Activated CD4-positive, alpha-beta memory T cell treated with anti-CD3 and anti-CD28 coated beads for 36 hours (primary cell): ENCODE results near the gene GSTT2. TPM values are rescaled to one million over a fixed set of nuclear protein-coding genes. Genes with fewer than 3 reads are reported as not detected.

ENCODE experiments used
- CTCF ChIA-PET: fragments of 350-600 bp; sonication (Branson Sonifier 250); formaldehyde crosslinking; loops from one replicate; lab custom pipeline; 2021; ENCODE audit warnings: antibody characterized with exemption, inconsistent platforms; lab: Charles Lee
- POLR2A ChIA-PET: fragments of 350-600 bp; sonication (Branson Sonifier 250); formaldehyde crosslinking; loops from one replicate; lab custom pipeline; 2021; ENCODE audit warnings: antibody characterized with exemption; lab: Charles Lee
- DNase-seq: peaks from one replicate; pipeline ENCODE4 v3.0.0-alpha.2; 2020
- H3K27ac Mint-ChIP-seq: one replicate; pipeline ENCODE4 v1.8.0; 2021; ENCODE audit warnings: mixed read lengths
- H3K27me3 Mint-ChIP-seq: one replicate; pipeline ENCODE4 v1.8.0; 2021; ENCODE audit warnings: mixed read lengths
- H3K36me3 Mint-ChIP-seq: one replicate; pipeline ENCODE4 v1.8.0; 2021; ENCODE audit warnings: mixed read lengths
- H3K4me1 Mint-ChIP-seq: one replicate; pipeline ENCODE4 v1.8.0; 2021; ENCODE audit warnings: low read depth, mixed read lengths
- H3K4me3 Mint-ChIP-seq: one replicate; pipeline ENCODE4 v1.8.0; 2021; ENCODE audit warnings: mild to moderate bottlenecking, mixed read lengths
- H3K9me3 Mint-ChIP-seq: one replicate; pipeline ENCODE4 v1.8.0; 2021; ENCODE audit warnings: mixed read lengths
- intact Hi-C: fragments of 100-400 bp; cut with micrococcal nuclease; formaldehyde crosslinking; loops from one replicate; pipeline ENCODE4 v1.15.1; 2023
- total RNA-seq, 2 experiments: library from RNA; stranded (reverse); gene quantifications; one replicate each; pipeline ENCODE4 v1.2.3, GENCODE V29; 2021

The GSTT2 gene
- total RNA-seq, 2 experiments from 2014 or later, result not detected

DNA sequence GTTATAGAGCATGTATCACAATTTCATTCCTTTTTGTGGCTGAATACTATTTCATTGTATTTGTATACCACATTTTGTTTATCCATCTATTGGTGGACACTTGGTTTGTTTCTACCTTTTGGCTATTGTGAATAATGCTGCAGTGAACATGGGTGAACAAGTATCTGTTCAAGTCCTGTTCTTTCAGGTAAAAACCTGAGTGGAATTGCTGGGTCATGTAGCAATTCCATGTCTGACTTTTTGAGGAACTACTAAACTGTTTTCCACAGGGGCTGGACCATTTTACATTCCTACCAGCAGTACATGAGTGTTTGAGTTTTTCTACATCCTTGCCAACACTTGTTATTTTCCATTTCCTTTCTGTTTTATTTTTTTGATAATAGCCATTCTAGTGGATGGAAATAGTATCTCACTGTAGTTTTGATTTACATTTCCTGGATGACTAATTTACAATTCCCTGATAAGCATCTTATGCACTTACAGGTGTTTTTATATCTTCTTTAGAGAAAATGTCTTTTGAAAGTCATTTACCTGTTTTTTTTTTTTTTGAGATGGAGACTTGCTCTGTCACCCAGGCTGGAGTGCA, 43.4 kb downstream of the GSTT2 start:
- POLR2A ChIA-PET, result interaction anchor here (1.0 kb wide), 1 partner anchor 12 kb away, joined by 4 read pairs; the partner anchor contains the start of gene CABIN1
- peak overlapping the region; percentile 58 for H3K27ac Mint-ChIP-seq
- peaks cover 6% of the 10 kb centered on the region for H3K9me3 Mint-ChIP-seq
- peaks cover 43% of the 10 kb centered on the region for H3K4me1 Mint-ChIP-seq
- intact Hi-C loops, result no loop called here
- H3K27me3 Mint-ChIP-seq, result no peaks in the 10 kb centered on the region
- CTCF ChIA-PET, result interaction anchor here (1.2 kb wide), 1 partner anchor 13 kb away, joined by 5 read pairs; the partner anchor contains the start of gene CABIN1
- no peak overlapping the region for H3K4me3 Mint-ChIP-seq
- no peak for DNase-seq
- peaks cover 29% of the 10 kb centered on the region for H3K36me3 Mint-ChIP-seq

GRCh38 chr22:24024354-24024753, 44.4 kb downstream of the GSTT2 start:
- intact Hi-C loops, result no loop called here
- Mint-ChIP-seq H3K4me3 (no peak overlapping the region), H3K27me3 (no peaks in the 10 kb centered on the region), H3K4me1 (peaks cover 43% of the 10 kb centered on the region), H3K9me3 (peaks cover 6% of the 10 kb centered on the region), H3K27ac (no peak overlapping the region), H3K36me3 (peaks cover 29% of the 10 kb centered on the region)
- DNase-seq, result no peak
- CTCF ChIA-PET, result no interaction called here
- POLR2A ChIA-PET, result no interaction called here

DNA sequence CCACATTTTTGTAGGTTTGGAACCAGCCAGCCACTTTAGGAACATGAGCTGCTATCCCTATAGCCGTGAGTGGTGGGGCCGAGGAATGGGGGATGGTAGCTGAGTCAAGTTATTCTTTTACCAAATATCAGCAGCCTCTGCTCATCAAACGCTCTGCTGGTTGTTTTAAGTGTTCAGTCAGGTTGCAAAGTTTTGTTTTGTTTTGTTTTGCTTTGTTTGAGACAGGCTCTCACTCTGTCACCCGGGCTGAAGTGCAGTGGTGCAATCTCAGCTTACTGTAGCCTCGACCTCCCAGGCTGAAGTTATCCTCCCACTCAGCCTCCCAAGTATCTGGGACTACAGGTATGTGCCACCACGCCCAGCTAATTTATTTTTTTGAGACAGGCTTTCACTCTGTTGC, 45.5 kb downstream of the GSTT2 start:
- Mint-ChIP-seq H3K36me3 (peaks cover 29% of the 10 kb centered on the region), H3K4me3 (no peak overlapping the region), H3K27me3 (no peaks in the 10 kb centered on the region), H3K4me1 (peaks cover 47% of the 10 kb centered on the region), H3K27ac (peak overlapping the region; percentile 30), H3K9me3 (peaks cover 6% of the 10 kb centered on the region)
- POLR2A ChIA-PET, result no interaction called here
- intact Hi-C loops, result no loop called here
- CTCF ChIA-PET, result no interaction called here
- no peak for DNase-seq

DNA sequence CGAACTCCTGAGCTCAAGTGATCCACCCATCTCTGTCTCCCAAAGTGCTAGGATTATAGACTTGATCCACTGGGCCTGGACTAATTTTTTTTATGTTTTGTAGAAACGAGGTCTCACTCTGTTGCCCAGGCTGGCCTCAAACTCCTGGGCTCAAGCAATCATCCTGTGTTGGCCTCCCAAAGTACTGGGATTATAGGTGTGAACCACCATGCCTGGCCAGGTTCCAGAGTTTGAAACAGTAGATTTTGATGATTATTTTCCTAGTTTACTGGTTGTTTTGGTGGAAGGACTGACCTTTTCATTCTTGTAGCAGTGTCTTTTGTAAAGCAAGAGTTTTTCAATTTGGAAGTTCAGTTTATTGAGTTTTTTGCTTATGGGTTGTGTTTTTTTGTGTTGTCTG, 46.1 kb downstream of the GSTT2 start:
- Mint-ChIP-seq H3K27me3 (no peaks in the 10 kb centered on the region), H3K36me3 (peaks cover 29% of the 10 kb centered on the region), H3K4me3 (no peak overlapping the region), H3K4me1 (peaks cover 45% of the 10 kb centered on the region), H3K27ac (no peak overlapping the region), H3K9me3 (peaks cover 6% of the 10 kb centered on the region)
- POLR2A ChIA-PET, result no interaction called here
- CTCF ChIA-PET, result interaction anchor here (0.7 kb wide), 1 partner anchor 336 kb away, joined by 4 read pairs; no protein-coding TSS in a partner anchor
- intact Hi-C loops, result no loop called here
- DNase-seq, result no peak

GRCh38 chr22:24026733-24027132, 46.8 kb downstream of the GSTT2 start:
- intact Hi-C loops, result no loop called here
- Mint-ChIP-seq H3K27me3 (no peaks in the 10 kb centered on the region), H3K9me3 (peaks cover 6% of the 10 kb centered on the region), H3K4me1 (peaks cover 45% of the 10 kb centered on the region), H3K4me3 (no peak overlapping the region), H3K27ac (no peak overlapping the region), H3K36me3 (peaks cover 29% of the 10 kb centered on the region)
- ChIA-PET CTCF (interaction anchor here (0.7 kb wide), 1 partner anchor 335 kb away, joined by 4 read pairs; no protein-coding TSS in a partner anchor), POLR2A (no interaction called here)
- no peak for DNase-seq

DNA sequence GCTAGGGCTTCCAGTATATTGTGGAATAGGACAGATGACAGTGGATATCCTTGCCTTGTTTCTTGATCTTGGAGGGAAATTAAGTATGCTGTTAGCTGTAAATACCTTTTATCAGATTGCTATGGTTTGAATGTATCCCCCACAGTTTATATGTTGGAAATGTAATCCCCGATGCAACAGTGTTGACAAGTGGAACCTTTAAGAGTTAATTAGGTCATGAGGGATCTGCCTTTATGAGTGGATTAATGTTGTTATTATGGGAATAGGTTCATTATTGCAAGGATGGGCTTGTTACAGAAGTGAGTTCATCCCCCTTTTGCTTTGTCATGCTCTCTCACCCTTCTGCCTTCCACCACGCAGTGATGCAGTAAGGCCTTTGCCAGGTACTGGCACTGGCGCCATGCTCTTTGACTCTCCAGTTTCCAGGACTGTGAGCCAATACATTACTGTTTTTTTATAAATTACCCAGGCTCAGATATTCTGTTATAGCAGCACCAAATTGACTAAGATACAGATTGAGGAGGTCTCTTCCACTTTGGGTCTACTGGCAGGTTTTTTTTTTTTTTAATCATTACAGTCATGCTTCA, 47.5 kb downstream of the GSTT2 start:
- Mint-ChIP-seq H3K27ac (no peak overlapping the region), H3K4me1 (peaks cover 40% of the 10 kb centered on the region), H3K36me3 (peaks cover 26% of the 10 kb centered on the region), H3K4me3 (no peak overlapping the region), H3K27me3 (no peaks in the 10 kb centered on the region), H3K9me3 (peaks cover 6% of the 10 kb centered on the region)
- intact Hi-C loops, result no loop called here
- POLR2A ChIA-PET, result no interaction called here
- DNase-seq, result no peak
- CTCF ChIA-PET, result no interaction called here

- Mint-ChIP-seq H3K4me3 (no peak overlapping the region), H3K27me3 (no peaks in the 10 kb centered on the region), H3K4me1 (peaks cover 38% of the 10 kb centered on the region), H3K9me3 (peaks cover 6% of the 10 kb centered on the region), H3K36me3 (peaks cover 26% of the 10 kb centered on the region), H3K27ac (no peak overlapping the region)
- CTCF ChIA-PET, result interaction anchor here (1.1 kb wide), 1 partner anchor 12 kb away, joined by 3 read pairs; no protein-coding TSS in a partner anchor
- DNase-seq, result no peak
- POLR2A ChIA-PET, result no interaction called here
- intact Hi-C loops, result no loop called here
These were observed 48.1 kb downstream of the GSTT2 start for GRCh38 chr22:24027991-24028390.

GRCh38 chr22:24028533-24028932, 48.6 kb downstream of the GSTT2 start:
- POLR2A ChIA-PET, result no interaction called here
- Mint-ChIP-seq H3K27ac (no peak overlapping the region), H3K4me3 (no peak overlapping the region), H3K4me1 (peaks cover 32% of the 10 kb centered on the region), H3K27me3 (no peaks in the 10 kb centered on the region), H3K36me3 (peaks cover 23% of the 10 kb centered on the region), H3K9me3 (peaks cover 6% of the 10 kb centered on the region)
- intact Hi-C loops, result no loop called here
- DNase-seq, result no peak
- CTCF ChIA-PET, result interaction anchor here (1.1 kb wide), 1 partner anchor 12 kb away, joined by 3 read pairs; no protein-coding TSS in a partner anchor

- DNase-seq, result no peak
- no peak overlapping the region for H3K4me3 Mint-ChIP-seq
- H3K36me3 Mint-ChIP-seq, result peaks cover 21% of the 10 kb centered on the region
- ChIA-PET POLR2A (no interaction called here), CTCF (no interaction called here)
- H3K27ac Mint-ChIP-seq, result no peak overlapping the region
- no peaks in the 10 kb centered on the region for H3K27me3 Mint-ChIP-seq
- intact Hi-C loops, result no loop called here
- H3K4me1 Mint-ChIP-seq, result peaks cover 27% of the 10 kb centered on the region
- H3K9me3 Mint-ChIP-seq, result peaks cover 4% of the 10 kb centered on the region
These were observed 49.4 kb downstream of the GSTT2 start for GRCh38 chr22:24029304-24029703.

DNA sequence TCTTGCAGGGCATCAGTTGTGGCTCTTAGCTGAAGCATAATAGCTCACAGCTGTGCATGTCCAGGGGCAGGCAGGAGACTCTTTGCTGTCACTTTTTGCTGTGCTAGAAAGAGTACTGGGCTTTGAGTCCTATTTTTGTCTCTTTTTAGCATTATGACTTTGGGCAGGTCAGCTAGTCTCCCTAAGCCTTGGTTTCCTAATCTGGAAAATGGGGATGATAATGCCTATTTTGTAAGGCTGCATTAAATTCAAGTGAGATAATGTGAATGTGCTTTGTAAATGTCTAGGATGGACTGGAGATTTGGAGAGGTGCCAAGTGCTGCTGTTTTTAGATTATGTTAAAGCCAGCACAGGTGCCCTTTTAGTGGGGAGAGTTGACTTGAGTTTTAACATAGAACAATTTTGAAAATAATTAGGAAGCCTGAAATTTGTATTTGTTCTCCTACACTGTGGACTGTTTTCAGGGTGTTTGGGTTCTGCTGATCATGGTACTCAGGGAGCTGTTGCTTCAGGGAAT, 50.3 kb downstream of the GSTT2 start:
- Mint-ChIP-seq H3K27ac (no peak overlapping the region), H3K36me3 (peaks cover 12% of the 10 kb centered on the region), H3K27me3 (no peaks in the 10 kb centered on the region), H3K4me3 (no peak overlapping the region), H3K4me1 (peaks cover 21% of the 10 kb centered on the region), H3K9me3 (no peaks in the 10 kb centered on the region)
- ChIA-PET POLR2A (no interaction called here), CTCF (no interaction called here)
- DNase-seq, result no peak
- intact Hi-C loops, result no loop called here
